Activated CD4-positive, alpha-beta memory T cell treated with anti-CD3 and anti-CD28 coated beads for 36 hours (primary cell): ENCODE results near the gene SLC2A10. TPM values are rescaled to one million over a fixed set of nuclear protein-coding genes. Genes with fewer than 3 reads are reported as not detected.
A peak's percentile ranks its signal among the peaks of the same experiment; 100 is the strongest.
"Not testable (repeated sequence)": the region's sequence is repeated elsewhere in the genome, so short reads cannot be mapped to it uniquely, and the experiment has no call there.

Experiments used
- CTCF ChIA-PET: fragments of 350-600 bp; sonication (Branson Sonifier 250); formaldehyde crosslinking; loops from one replicate; lab custom pipeline; 2021; ENCODE audit warnings: antibody characterized with exemption, inconsistent platforms; lab: Charles Lee
- POLR2A ChIA-PET: fragments of 350-600 bp; sonication (Branson Sonifier 250); formaldehyde crosslinking; loops from one replicate; lab custom pipeline; 2021; ENCODE audit warnings: antibody characterized with exemption; lab: Charles Lee
- DNase-seq: peaks from one replicate; pipeline ENCODE4 v3.0.0-alpha.2; 2020
- H3K27ac Mint-ChIP-seq: one replicate; pipeline ENCODE4 v1.8.0; 2021; ENCODE audit warnings: mixed read lengths
- H3K27me3 Mint-ChIP-seq: one replicate; pipeline ENCODE4 v1.8.0; 2021; ENCODE audit warnings: mixed read lengths
- H3K36me3 Mint-ChIP-seq: one replicate; pipeline ENCODE4 v1.8.0; 2021; ENCODE audit warnings: mixed read lengths
- H3K4me1 Mint-ChIP-seq: one replicate; pipeline ENCODE4 v1.8.0; 2021; ENCODE audit warnings: low read depth, mixed read lengths
- H3K4me3 Mint-ChIP-seq: one replicate; pipeline ENCODE4 v1.8.0; 2021; ENCODE audit warnings: mild to moderate bottlenecking, mixed read lengths
- H3K9me3 Mint-ChIP-seq: one replicate; pipeline ENCODE4 v1.8.0; 2021; ENCODE audit warnings: mixed read lengths
- intact Hi-C: fragments of 100-400 bp; cut with micrococcal nuclease; formaldehyde crosslinking; loops from one replicate; pipeline ENCODE4 v1.15.1; 2023
- total RNA-seq, 2 experiments: library from RNA; stranded (reverse); gene quantifications; one replicate each; pipeline ENCODE4 v1.2.3, GENCODE V29; 2021

The SLC2A10 gene
- total RNA-seq, 2 experiments from 2014 or later, result not detected

GRCh38 chr20:46673394-46674252, 35.8 kb upstream of the SLC2A10 start:
- intact Hi-C loops, result no loop called here
- Mint-ChIP-seq H3K9me3 (peaks cover 25% of the 10 kb centered on the region), H3K4me3 (no peak overlapping the region), H3K36me3 (peaks cover 18% of the 10 kb centered on the region), H3K27ac (no peak overlapping the region), H3K27me3 (no peaks in the 10 kb centered on the region), H3K4me1 (no peaks in the 10 kb centered on the region)
- no peak for DNase-seq
- POLR2A ChIA-PET, result no interaction called here
- CTCF ChIA-PET, result no interaction called here

- no peak overlapping the region for H3K4me3 Mint-ChIP-seq
- no peak overlapping the region for H3K27ac Mint-ChIP-seq
- no peaks in the 10 kb centered on the region for H3K4me1 Mint-ChIP-seq
- CTCF ChIA-PET, result no interaction called here
- no peak for DNase-seq
- intact Hi-C loops, result no loop called here
- H3K27me3 Mint-ChIP-seq, result no peaks in the 10 kb centered on the region
- POLR2A ChIA-PET, result no interaction called here
- peaks cover 13% of the 10 kb centered on the region for H3K36me3 Mint-ChIP-seq
- peaks cover 25% of the 10 kb centered on the region for H3K9me3 Mint-ChIP-seq
Observed at GRCh38 chr20:46674253-46675083, 35.0 kb upstream of the SLC2A10 start.

- H3K4me3 Mint-ChIP-seq, H3K27me3 Mint-ChIP-seq, H3K4me1 Mint-ChIP-seq, H3K36me3 Mint-ChIP-seq, H3K9me3 Mint-ChIP-seq, DNase-seq, H3K27ac Mint-ChIP-seq, intact Hi-C loops, POLR2A ChIA-PET: not testable (repeated sequence)
- CTCF ChIA-PET, result interaction anchor here (1.2 kb wide), 1 partner anchor 155 kb away, joined by 3 read pairs; no protein-coding TSS in a partner anchor
Observed at GRCh38 chr20:46676649-46677316, 32.7 kb upstream of the SLC2A10 start.

- DNase-seq, result no peak
- no peak overlapping the region for H3K4me3 Mint-ChIP-seq
- ChIA-PET POLR2A (no interaction called here), CTCF (interaction anchor here (1.2 kb wide), 1 partner anchor 155 kb away, joined by 3 read pairs; no protein-coding TSS in a partner anchor)
- H3K9me3 Mint-ChIP-seq, result peaks cover 5% of the 10 kb centered on the region
- intact Hi-C loops, result no loop called here
- H3K27ac Mint-ChIP-seq, result no peak overlapping the region
- peaks cover 6% of the 10 kb centered on the region for H3K4me1 Mint-ChIP-seq
- no peaks in the 10 kb centered on the region for H3K27me3 Mint-ChIP-seq
- no peaks in the 10 kb centered on the region for H3K36me3 Mint-ChIP-seq
Observed at GRCh38 chr20:46677608-46678007, 31.8 kb upstream of the SLC2A10 start.

- H3K27ac Mint-ChIP-seq, result no peak overlapping the region
- DNase-seq, result no peak
- ChIA-PET POLR2A (no interaction called here), CTCF (interaction anchor here (5.6 kb wide), 1 partner anchor 157 kb away, joined by 103 read pairs; no protein-coding TSS in a partner anchor)
- no peaks in the 10 kb centered on the region for H3K9me3 Mint-ChIP-seq
- H3K36me3 Mint-ChIP-seq, result no peaks in the 10 kb centered on the region
- intact Hi-C loops, result no loop called here
- H3K4me3 Mint-ChIP-seq, result no peak overlapping the region
- H3K27me3 Mint-ChIP-seq, result no peaks in the 10 kb centered on the region
- H3K4me1 Mint-ChIP-seq, result peaks cover 10% of the 10 kb centered on the region
Observed at GRCh38 chr20:46678516-46678915, 30.9 kb upstream of the SLC2A10 start.

- POLR2A ChIA-PET, result no interaction called here
- Mint-ChIP-seq H3K9me3 (no peaks in the 10 kb centered on the region), H3K4me3 (no peak overlapping the region), H3K27ac (no peak overlapping the region), H3K4me1 (peaks cover 22% of the 10 kb centered on the region), H3K27me3 (no peaks in the 10 kb centered on the region), H3K36me3 (peaks cover 9% of the 10 kb centered on the region)
- intact Hi-C loops, result loop anchor here (1.0 to 2.0 kb wide), 2 partner anchors 136 to 159 kb away; no protein-coding TSS in a partner anchor
- DNase-seq, result no peak
- CTCF ChIA-PET, result interaction anchor here (0.6 to 5.6 kb wide), 22 partner anchors 9 to 374 kb away, joined by 3 to 103 read pairs (median 4); partner anchors contain the start of gene TP53RK
Observed at GRCh38 chr20:46680684-46681031, 28.8 kb upstream of the SLC2A10 start.

DNA sequence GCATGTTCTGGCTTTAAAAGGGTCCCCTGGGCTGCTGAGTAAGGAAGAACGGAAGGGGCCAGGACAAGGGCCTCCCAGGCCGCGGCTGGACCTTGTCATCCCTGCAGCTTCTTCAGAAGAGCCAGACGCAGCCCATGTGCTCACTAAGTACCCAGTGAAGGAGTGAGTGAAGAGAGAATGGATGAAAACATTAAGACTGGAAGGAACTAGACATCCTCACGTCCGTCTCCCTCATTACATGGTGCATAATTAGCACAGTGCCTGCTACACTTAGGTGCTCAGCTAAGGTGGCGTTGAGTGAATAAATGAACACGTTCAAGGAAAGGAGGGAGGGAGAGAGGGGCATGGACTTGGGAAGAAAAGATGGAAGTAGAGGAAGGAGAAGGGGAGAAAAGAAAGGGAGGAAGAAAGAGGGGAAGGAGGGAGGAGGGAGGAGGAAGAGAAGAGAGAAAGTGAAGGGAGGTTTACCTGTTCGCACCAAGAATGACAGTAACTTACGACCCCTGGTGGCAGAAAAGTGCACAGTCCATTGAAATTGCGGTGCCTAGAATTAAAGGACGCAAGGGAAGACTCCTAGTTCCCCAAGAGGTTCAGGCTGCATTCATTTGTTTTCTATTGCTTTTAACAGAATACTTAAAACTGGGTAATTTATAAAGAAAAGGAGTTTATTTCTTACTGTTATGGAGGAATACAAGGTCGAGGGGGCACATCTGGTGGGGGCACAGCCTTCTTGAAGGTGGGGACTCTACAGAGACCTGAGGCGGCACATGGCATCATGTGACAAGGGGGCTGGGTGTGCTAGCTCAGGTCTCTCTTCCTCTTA, 28.2 kb upstream of the SLC2A10 start:
- intact Hi-C loops, result loop anchor here (1.0 to 2.0 kb wide), 2 partner anchors 136 to 160 kb away; no protein-coding TSS in a partner anchor
- no peak overlapping the region for H3K4me3 Mint-ChIP-seq
- no peaks in the 10 kb centered on the region for H3K27me3 Mint-ChIP-seq
- peaks cover 28% of the 10 kb centered on the region for H3K4me1 Mint-ChIP-seq
- no peak overlapping the region for H3K27ac Mint-ChIP-seq
- peak; percentile 77 for DNase-seq
- H3K9me3 Mint-ChIP-seq, result no peaks in the 10 kb centered on the region
- H3K36me3 Mint-ChIP-seq, result peaks cover 15% of the 10 kb centered on the region
- ChIA-PET POLR2A (no interaction called here), CTCF (interaction anchor here (0.6 to 5.6 kb wide), 24 partner anchors 8 to 374 kb away, joined by 3 to 103 read pairs (median 4); partner anchors contain the start of gene TP53RK)

- H3K4me3 Mint-ChIP-seq, result no peak overlapping the region
Observed at GRCh38 chr20:46682063-46682821, 27.2 kb upstream of the SLC2A10 start.

DNA sequence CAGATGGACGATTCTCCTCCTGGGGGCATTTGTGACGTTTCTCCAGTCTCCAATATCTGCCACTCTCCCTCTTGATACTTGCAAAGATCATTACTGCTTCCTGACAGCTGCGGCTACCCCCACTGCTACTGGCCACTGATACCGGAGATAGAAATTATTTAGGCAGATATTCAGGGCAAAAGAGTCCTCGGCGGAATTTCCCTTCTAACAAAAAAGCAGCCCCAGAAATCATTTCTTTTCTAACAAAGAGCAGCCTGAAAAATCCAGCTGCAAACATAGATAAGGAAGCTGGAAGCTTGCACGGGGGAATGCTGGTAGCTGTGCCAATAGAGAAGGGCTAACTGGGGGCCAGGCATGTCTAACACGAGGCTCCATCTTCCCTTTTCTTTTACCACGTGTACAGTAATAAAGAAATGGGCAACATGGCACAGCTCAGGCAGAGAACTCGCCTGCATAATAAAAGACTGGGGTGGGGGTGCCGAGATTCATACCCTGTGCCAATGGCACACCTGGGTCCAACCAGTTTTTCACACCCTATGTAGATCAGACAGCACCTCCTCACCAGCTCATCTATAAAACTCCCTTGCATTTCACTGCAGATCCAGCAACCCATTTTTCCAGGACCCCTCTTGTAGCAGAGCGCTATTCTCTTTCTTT, 26.3 kb upstream of the SLC2A10 start:
- DNase-seq, result no peak
- Mint-ChIP-seq H3K9me3 (no peaks in the 10 kb centered on the region), H3K4me1 (peaks cover 47% of the 10 kb centered on the region), H3K27ac (no peak overlapping the region), H3K27me3 (no peaks in the 10 kb centered on the region), H3K4me3 (no peak overlapping the region), H3K36me3 (peaks cover 19% of the 10 kb centered on the region)
- intact Hi-C loops, result no loop called here
- ChIA-PET CTCF (interaction anchor here (1.2 to 5.6 kb wide), 4 partner anchors 11 to 161 kb away, joined by 4 to 103 read pairs (median 8); no protein-coding TSS in a partner anchor), POLR2A (no interaction called here)

More at GRCh38 chr20:46682063-46682821, 27.2 kb upstream of the SLC2A10 start:
- no peaks in the 10 kb centered on the region for H3K9me3 Mint-ChIP-seq
- intact Hi-C loops, result no loop called here
- peaks cover 38% of the 10 kb centered on the region for H3K4me1 Mint-ChIP-seq
- H3K36me3 Mint-ChIP-seq, result peaks cover 19% of the 10 kb centered on the region
- H3K27me3 Mint-ChIP-seq, result no peaks in the 10 kb centered on the region
- DNase-seq, result no peak
- no peak overlapping the region for H3K27ac Mint-ChIP-seq
- ChIA-PET CTCF (interaction anchor here (0.8 to 5.6 kb wide), 7 partner anchors 12 to 167 kb away, joined by 4 to 103 read pairs (median 5); no protein-coding TSS in a partner anchor), POLR2A (no interaction called here)

DNA sequence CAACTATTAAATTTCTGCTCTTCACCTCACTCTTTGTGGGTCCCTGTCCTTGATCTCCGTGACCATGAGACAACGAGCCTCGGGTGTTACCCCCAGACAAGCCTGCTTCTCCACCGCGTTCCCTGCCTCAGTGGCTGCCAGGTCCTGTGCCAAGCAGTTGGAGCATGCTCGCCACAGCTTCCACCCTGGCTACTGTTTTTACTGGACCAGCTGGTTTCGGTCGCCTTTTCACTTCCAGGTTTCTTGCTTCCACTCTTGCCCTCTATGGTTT, 25.8 kb upstream of the SLC2A10 start:
- CTCF ChIA-PET, result interaction anchor here (0.6 to 5.6 kb wide), 4 partner anchors 11 to 162 kb away, joined by 3 to 103 read pairs (median 8); no protein-coding TSS in a partner anchor
- H3K27me3 Mint-ChIP-seq, result no peaks in the 10 kb centered on the region
- intact Hi-C loops, result no loop called here
- H3K27ac Mint-ChIP-seq, result no peak overlapping the region
- DNase-seq, result no peak
- H3K36me3 Mint-ChIP-seq, result peaks cover 19% of the 10 kb centered on the region
- POLR2A ChIA-PET, result no interaction called here
- no peaks in the 10 kb centered on the region for H3K9me3 Mint-ChIP-seq
- no peak overlapping the region for H3K4me3 Mint-ChIP-seq
- peaks cover 49% of the 10 kb centered on the region for H3K4me1 Mint-ChIP-seq
